GM18499 (cell line): ENCODE data around the gene FBXO33.
"Not testable (repeated sequence)": the region's sequence is repeated elsewhere in the genome, so short reads cannot be mapped to it uniquely, and the experiment has no call there.

Experiments
- ATAC-seq: cut with Tn5 transposase; IDR thresholded peaks from one replicate; pipeline ENCODE4 v1.9.1; 2021; ENCODE audit warnings: moderate number of reproducible peaks; ENCODE audit not compliant: insufficient read depth, unreplicated experiment

The FBXO33 gene

DNA sequence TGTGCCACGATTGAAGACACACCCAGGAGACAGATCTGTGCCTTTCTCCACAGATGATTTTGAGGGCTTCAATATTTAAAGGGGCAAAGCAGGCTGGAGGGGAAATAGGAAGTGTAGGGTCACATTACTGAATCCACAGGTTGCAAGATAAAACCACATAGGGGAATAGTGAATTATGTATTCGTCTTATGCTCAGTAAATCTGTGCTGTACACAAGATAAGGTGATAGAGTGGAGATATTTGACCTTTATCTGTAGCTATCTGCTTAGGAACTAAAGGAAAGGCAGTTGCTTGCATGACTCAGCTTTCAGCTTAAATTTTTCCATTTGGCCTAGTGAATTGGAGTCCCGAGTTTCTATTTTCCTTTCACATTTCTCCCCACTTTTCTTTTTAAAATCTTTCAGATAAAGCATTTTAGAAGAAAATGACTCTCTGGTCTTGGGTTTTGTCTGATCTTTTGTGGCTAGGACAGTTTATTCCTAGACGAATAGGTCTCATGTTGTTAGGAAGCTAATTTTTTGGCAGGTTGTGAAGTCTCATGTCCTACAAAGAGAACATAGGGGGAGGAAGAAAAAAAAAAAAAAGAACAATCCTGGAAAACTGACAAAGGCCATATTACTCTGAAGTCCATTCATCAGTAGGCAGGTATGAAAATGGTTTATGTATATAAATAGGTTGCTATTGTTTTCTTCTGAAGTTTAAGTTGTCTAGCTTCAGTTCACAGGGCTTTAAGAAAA, 55.4 kb downstream of the FBXO33 start:
- no peak for ATAC-seq

- no peak for ATAC-seq
These were observed 57.4 kb downstream of the FBXO33 start for GRCh38 chr14:39374851-39375250.

GRCh38 chr14:39372656-39373055, 59.6 kb downstream of the FBXO33 start:
- ATAC-seq, result no peak

- ATAC-seq, result no peak
These were observed 61.8 kb downstream of the FBXO33 start for GRCh38 chr14:39370415-39370814.

GRCh38 chr14:39369029-39369428, 63.2 kb downstream of the FBXO33 start:
- ATAC-seq, result no peak

- ATAC-seq, result no peak
These were observed 63.8 kb downstream of the FBXO33 start for GRCh38 chr14:39368261-39368959.

GRCh38 chr14:39367387-39367751, 64.9 kb downstream of the FBXO33 start:
- no peak for ATAC-seq

- ATAC-seq, result no peak
These were observed 65.5 kb downstream of the FBXO33 start for GRCh38 chr14:39366460-39367386.

DNA sequence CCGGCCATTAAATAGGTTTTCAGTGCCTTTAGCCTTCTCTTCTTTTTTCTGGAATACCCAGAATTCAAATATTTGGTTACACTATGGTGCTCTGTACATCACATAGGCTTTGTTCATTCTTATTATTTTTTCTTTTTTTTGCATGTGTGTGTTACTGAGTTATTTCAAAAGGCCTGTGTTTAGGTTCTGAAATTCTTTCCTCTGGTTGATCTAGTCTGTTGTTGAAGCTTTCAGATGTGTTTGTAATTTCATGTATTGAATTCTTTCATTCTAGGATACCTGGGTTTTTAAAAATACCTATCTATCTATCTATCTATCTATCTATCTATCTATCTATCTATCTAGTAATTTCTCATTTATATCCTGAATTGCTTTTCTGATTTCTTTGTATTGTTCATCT, 66.9 kb downstream of the FBXO33 start:
- no peak for ATAC-seq

- ATAC-seq, result no peak
These were observed 67.7 kb downstream of the FBXO33 start for GRCh38 chr14:39364509-39364908.

DNA sequence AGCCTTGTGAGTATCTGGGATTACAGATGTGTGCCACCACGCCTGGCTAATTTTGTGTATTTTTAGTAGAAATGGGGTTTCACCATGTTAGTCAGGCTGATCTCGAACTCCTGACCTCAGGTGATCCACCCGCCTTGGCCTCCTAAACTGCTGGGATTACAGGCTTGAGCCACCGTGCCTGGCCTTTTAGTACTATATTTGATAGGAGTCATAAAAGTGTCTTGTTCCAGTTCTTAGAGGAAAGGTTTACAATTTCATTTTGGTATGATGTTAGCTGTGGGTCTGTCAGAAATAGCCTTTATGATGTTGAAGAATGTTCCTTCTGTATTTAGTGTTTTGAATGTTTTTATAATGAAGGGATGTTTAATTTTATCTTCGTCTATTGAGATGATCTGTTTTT, 70.7 kb downstream of the FBXO33 start:
- ATAC-seq, result not testable (repeated sequence)

- no peak for ATAC-seq
These were observed 71.9 kb downstream of the FBXO33 start for GRCh38 chr14:39360316-39360715.

DNA sequence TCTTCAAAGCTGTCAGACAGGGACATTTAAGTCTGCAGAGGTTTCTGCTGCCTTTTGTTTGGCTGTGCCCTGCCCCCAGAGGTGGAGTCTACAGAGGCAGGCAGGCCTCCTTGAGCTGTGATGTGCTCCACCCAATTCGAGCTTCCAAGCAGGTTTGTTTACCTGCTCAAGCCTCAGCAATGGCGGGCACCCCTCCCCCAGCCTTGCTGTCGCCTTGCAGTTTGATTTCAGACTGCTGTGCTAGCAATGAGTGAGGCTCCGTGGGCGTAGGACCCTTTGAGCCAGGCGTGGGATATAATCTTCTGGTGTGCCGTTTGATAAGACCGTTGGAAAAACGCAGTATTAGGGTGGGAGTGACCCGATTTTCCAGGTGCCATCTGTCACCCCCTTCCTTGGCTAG, 73.2 kb downstream of the FBXO33 start:
- not testable (repeated sequence) for ATAC-seq

DNA sequence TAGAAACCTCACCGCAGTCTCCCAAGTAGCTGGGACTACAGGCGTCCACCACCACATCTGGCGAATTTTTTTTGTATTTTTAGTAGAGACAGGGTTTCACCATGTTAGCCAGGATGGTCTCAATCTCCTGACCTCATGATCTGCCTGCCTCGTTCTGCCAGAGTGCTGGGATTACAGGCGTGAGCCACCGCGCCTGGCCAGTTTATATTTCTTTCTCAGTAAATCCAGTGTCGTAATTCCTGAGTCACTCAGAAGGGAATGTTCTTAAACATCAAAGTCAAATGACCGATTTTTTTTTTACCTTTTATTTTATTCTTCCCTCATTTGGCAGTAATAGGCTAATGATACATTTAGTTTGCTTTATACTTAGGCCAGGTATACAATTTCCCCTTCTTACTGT, 80.5 kb downstream of the FBXO33 start:
- ATAC-seq, result no peak

DNA sequence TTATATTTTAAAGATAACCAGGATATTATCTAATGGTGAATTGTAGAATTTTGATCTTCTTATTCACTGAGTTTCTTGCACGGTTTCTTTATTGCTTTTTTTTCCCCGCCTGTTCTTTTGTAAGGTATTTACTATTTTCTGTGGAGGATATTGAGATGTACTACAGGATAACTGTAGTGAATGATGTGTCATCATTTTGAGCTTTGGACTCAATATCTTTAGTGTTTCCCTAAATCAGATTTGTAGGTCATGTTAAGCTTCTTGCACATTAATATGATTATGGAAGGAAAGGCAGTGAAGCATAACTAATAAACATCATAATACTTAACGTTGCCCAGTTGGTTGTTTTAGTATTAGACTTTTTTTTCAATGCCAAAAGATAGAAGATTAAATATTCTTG, 81.4 kb downstream of the FBXO33 start:
- no peak for ATAC-seq
